ENCODE measurements around the gene PIGQ. TPM values are rescaled to one million over a fixed set of nuclear protein-coding genes. Genes with fewer than 3 reads are reported as not detected.

PIGQ gene
- total RNA-seq, 4 donors from 2014 or later: 10.0 to 56.9 (median 30.7) TPM

DNA sequence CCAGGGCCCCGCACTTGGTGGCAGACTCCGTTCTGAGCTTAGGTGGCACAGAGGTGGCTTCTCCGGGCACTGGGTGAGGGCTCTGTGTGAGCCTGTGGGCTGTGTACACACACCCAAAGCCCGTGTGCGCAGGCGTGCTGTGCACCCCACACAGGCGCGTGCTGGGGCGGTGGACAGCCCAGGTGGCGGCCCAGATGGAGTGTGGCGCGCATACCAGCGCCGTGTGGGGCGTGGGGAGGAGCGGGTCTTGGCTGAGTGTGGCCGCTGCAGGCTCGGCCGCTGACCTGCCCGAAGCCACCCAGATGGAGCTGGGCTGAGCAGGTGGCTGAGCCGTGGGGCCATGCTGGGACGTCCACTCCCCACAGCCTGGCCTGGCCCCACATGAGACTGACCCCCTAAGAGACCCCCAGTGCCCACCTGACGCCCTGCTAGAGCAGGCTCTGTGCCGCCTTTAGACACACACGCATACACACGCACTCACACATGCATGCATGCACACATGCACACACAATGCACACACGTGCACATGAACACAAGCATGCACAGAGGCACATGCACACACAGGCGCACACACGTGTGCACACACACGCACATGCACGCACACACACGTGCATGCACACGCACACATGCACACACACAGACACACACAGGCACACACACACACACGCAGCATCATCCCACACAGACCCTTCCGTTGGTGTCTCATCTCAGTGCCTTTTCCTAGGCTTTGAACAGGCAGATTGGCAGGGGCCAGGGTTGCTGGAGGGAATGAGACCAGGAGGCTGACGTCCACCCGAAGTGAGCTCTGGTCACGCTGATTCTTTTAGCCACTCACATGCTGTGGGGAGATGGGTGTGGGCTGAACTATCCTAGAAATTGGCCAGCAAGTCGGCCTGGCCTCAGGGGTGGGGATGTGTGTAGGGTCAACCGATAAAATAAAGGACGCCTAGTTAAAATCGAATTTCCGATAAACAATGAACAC, 7.5 kb upstream of the PIGQ start:
- H3K27me3 ChIP-seq: peaks cover 0 to 11% of the 10 kb centered on the region in 2 donors
- no peak for TF ChIP-seq POLR2A (IDR thresholded peaks at IDR 0.05)
- TF ChIP-seq, protein P1, sequence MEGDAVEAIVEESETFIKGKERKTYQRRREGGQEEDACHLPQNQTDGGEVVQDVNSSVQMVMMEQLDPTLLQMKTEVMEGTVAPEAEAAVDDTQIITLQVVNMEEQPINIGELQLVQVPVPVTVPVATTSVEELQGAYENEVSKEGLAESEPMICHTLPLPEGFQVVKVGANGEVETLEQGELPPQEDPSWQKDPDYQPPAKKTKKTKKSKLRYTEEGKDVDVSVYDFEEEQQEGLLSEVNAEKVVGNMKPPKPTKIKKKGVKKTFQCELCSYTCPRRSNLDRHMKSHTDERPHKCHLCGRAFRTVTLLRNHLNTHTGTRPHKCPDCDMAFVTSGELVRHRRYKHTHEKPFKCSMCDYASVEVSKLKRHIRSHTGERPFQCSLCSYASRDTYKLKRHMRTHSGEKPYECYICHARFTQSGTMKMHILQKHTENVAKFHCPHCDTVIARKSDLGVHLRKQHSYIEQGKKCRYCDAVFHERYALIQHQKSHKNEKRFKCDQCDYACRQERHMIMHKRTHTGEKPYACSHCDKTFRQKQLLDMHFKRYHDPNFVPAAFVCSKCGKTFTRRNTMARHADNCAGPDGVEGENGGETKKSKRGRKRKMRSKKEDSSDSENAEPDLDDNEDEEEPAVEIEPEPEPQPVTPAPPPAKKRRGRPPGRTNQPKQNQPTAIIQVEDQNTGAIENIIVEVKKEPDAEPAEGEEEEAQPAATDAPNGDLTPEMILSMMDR (IDR thresholded peaks at IDR 0.05): no peak
- intact Hi-C loops (cut with DNase I; ENCODE audit: low total_unique reads): no loop called here
- DNase-seq: no peak
- H3K4me1 ChIP-seq: peaks cover 15 to 25% of the 10 kb centered on the region in 2 donors
- no peak overlapping the region for H3K4me3 ChIP-seq
- no peaks in the 10 kb centered on the region for H3K36me3 ChIP-seq
- H3K9me3 ChIP-seq: no peaks in the 10 kb centered on the region
- no peak overlapping the region for H3K27ac ChIP-seq

DNA sequence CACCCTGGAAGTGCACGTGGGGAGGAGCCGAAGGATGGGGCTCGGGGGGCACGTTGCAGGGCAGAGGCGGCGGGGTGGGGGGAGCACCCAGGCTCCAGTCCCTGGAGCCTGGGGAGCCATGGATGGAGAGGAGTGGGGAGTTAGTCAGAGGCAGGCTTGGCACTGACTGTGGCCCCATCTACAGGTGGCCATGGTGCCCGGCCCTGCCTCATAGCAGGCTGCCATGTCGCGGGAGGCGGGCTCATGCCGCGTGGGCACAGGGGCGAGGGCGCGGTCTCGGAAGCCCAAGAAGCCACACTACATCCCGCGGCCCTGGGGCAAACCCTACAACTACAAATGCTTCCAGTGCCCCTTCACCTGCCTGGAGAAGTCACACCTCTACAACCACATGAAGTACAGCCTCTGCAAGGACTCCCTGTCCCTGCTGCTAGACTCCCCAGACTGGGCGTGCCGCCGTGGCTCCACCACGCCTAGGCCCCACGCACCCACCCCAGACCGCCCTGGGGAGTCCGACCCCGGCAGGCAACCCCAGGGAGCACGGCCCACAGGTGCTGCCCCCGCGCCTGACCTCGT, 6.6 kb upstream of the PIGQ start:
- peaks cover 0 to 11% of the 10 kb centered on the region in 2 donors for H3K27me3 ChIP-seq
- intact Hi-C loops (cut with DNase I; ENCODE audit: low total_unique reads): no loop called here

DNA sequence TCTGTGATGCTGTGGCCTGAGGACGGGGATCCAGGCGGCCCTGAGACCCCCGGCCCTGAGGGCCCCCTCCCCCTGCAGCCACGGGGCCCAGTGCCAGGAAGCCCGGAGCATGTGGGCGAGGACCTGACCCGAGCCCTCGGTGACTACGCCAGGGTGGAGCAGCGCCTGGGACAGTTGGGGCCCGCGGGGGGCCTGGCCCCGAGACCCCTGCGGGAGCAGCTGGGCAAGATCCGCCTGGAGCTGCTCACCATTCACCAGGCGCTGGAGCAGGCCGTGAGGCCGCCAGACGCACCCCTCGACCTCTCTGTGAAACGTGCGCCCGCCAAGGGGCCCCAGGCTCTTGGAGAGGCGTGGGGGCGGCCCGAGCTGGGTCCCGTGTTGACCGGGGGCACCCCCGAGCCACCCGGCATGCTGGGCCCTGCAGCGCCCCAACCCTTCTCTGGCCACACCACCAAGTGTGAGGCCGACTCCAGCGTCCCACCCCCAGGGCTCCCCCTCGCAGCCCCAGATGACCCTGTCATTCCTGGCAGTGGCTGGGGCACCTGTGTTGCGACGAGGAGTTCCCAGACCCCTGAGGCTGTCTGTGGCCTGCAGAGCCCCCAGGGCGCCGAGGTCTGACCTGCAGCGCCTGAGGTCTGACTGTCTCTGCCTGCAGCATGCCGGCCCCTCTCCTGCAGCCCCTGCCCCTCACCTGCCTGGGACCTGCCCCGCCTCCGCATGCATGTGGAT, 4.9 kb upstream of the PIGQ start:
- Histone ChIP-seq H3K27ac (no peak overlapping the region), H3K4me1 (peaks cover 15 to 19% of the 10 kb centered on the region in 2 donors), H3K4me3 (no peak overlapping the region), H3K36me3 (no peaks in the 10 kb centered on the region), H3K27me3 (peaks cover 0 to 11% of the 10 kb centered on the region in 2 donors), H3K9me3 (no peaks in the 10 kb centered on the region)
- intact Hi-C loops (cut with DNase I; ENCODE audit: low total_unique reads): no loop called here
- TF ChIP-seq, protein P1 (IDR thresholded peaks at IDR 0.05): no peak
- TF ChIP-seq POLR2A (IDR thresholded peaks at IDR 0.05): no peak
- DNase-seq: no peak

More for the DNA sequence above, 6.6 kb upstream of the PIGQ start:
- DNase-seq: no peak
- no peaks in the 10 kb centered on the region for H3K9me3 ChIP-seq
- H3K27ac ChIP-seq: no peak overlapping the region
- peaks cover 15 to 25% of the 10 kb centered on the region in 2 donors for H3K4me1 ChIP-seq
- no peak overlapping the region for H3K4me3 ChIP-seq
- no peaks in the 10 kb centered on the region for H3K36me3 ChIP-seq
- TF ChIP-seq, protein P1 (IDR thresholded peaks at IDR 0.05): no peak
- no peak for TF ChIP-seq POLR2A (IDR thresholded peaks at IDR 0.05)

GRCh38 chr16:565419-566330, 4.1 kb upstream of the PIGQ start:
- Histone ChIP-seq H3K27me3 (peaks cover 0 to 11% of the 10 kb centered on the region in 2 donors), H3K36me3 (no peaks in the 10 kb centered on the region), H3K4me1 (peaks cover 13 to 15% of the 10 kb centered on the region in 2 donors), H3K27ac (peak overlapping the region; percentile 39 to 57), H3K4me3 (no peak overlapping the region), H3K9me3 (no peaks in the 10 kb centered on the region)
- intact Hi-C loops (cut with DNase I; ENCODE audit: low total_unique reads): no loop called here
- peak in 1 of 2 donors; percentile 41 for DNase-seq
- TF ChIP-seq, protein P1 (IDR thresholded peaks at IDR 0.05): no peak
- no peak for TF ChIP-seq POLR2A (IDR thresholded peaks at IDR 0.05)
